ENCODE results near the gene MAEA. TPM values are rescaled to one million over a fixed set of nuclear protein-coding genes. Genes with fewer than 3 reads are reported as not detected.
"Not testable (repeated sequence)": the region's sequence is repeated elsewhere in the genome, so short reads cannot be mapped to it uniquely, and the experiment has no call there.

The MAEA gene
- total RNA-seq, 1 experiment from 2014 or later = 81.1 TPM

DNA sequence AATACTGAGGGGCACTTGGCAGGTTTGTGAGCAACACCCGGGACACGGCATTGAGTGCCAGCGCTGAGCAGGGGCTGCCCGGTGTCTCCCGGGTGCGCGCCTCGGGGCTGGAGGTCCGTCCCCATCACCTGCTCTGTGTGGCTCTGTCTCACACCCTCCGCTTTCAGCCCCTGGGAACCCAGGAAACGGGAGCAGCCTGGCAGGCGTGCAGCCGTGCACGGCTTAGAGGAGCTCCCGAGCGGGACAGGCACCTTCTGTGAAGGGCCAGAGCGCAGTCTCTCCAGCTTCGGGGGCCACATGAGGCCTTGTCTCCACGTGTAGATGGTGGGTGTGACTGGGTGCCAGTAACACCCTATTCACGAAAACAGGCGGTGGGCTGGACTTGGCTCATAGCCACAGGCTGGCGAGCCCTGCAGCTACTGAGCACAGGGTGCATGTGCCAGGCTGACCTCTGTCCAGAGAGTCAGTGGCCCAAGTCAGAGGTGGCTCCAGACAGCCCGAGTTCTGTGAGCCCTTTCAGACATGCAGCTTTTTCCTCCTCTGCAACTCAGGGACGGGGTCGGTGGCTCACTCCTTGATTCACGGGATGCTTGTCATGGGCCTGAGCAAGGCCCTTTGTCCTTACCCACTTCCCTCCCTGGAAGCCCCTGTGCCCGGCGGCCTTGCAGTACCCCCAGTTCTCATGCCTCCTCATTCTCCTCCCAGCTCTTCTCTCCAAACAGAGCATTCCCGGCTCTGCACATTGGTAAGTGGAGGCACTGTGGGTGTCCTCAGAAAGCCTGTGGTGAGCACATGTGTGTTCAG lies 80.8 kb downstream of the MAEA start:
- POLR2A ChIA-PET = no interaction called here
- Histone ChIP-seq H3K4me3 (ENCODE audit: low read depth, low read length) (no peak overlapping the region), H3K4me1 (no peaks in the 10 kb centered on the region), H3K27me3 (replicated peaks; ENCODE audit: control insufficient read depth, insufficient read depth, low read length) (no peaks in the 10 kb centered on the region), H3K9me3 (no peaks in the 10 kb centered on the region), H3K36me3 (ENCODE audit: control insufficient read depth, insufficient read depth, low read length) (no peaks in the 10 kb centered on the region)
- Mint-ChIP-seq H3K4me3 (ENCODE audit: unreplicated experiment) (no peak overlapping the region), H3K4me1 (ENCODE audit: low read depth, unreplicated experiment) (peaks cover 5% of the 10 kb centered on the region), H3K27me3 (ENCODE audit: insufficient read depth, unreplicated experiment) (no peaks in the 10 kb centered on the region), H3K36me3 (ENCODE audit: insufficient read depth, unreplicated experiment) (peaks cover 31% of the 10 kb centered on the region), H3K27ac (ENCODE audit: unreplicated experiment) (no peak overlapping the region), H3K9me3 (ENCODE audit: unreplicated experiment) (no peaks in the 10 kb centered on the region)
- intact Hi-C loops (cut with micrococcal nuclease; ENCODE audit: unreplicated experiment) = no loop called here
- no TSS peak for BruUV-seq (replicated peaks)
- TF ChIP-seq, protein P1, sequence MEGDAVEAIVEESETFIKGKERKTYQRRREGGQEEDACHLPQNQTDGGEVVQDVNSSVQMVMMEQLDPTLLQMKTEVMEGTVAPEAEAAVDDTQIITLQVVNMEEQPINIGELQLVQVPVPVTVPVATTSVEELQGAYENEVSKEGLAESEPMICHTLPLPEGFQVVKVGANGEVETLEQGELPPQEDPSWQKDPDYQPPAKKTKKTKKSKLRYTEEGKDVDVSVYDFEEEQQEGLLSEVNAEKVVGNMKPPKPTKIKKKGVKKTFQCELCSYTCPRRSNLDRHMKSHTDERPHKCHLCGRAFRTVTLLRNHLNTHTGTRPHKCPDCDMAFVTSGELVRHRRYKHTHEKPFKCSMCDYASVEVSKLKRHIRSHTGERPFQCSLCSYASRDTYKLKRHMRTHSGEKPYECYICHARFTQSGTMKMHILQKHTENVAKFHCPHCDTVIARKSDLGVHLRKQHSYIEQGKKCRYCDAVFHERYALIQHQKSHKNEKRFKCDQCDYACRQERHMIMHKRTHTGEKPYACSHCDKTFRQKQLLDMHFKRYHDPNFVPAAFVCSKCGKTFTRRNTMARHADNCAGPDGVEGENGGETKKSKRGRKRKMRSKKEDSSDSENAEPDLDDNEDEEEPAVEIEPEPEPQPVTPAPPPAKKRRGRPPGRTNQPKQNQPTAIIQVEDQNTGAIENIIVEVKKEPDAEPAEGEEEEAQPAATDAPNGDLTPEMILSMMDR (IDR thresholded peaks at IDR 0.05; ENCODE audit: insufficient read depth in 1 of 2, low read depth in 1 of 2, low read length in 1 of 2, severe bottlenecking in 1 of 2, unreplicated experiment in 1 of 2) = no peak
- peak in 1 of 2 experiments; percentile 25 for DNase-seq
- CTCF ChIA-PET = no interaction called here

DNA sequence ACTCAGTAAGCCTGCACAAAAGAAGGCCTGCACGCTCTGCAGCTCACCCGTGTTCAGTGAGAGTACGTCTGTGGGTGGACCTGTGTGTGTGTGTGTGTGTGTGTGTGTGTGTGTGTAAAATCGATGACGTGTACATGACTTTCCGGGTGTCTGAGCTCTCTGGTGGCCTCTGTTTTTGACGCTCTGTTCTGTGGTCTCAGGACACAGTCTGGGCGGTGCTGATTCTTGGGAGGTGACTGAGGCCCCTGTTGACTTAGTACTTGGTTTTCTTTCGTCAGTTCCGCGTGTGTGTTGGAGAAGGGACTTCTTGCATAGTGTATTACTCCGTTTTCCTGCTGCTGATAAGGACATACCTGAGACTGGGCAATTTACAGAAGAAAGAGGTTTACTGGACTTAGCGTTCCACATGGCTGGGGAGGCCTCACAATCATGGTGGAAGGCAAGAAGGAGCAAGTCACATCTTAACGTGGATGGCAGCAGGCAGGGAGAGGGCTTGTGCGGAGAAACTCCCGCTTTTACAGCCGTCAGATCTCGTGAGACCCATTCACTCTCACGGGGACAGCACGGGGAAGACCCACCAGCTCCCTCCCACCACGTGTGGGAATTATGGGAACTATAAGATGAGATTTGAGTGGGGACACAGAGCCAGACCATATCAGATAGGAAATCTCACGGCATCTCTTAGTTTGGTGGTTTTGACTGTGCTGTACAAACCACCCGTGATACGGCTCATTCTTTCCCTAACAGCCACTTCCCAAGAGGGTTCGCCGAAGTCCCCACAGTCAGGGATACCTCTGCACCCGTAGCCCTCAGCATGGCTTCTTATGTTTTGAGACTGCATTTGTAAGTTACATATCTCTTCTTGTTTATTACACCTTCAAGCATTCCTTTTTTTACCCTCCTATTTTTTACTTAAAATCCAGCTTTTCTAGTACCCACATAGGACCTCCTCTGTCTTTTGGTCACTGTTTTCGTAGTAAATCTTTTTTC lies 81.8 kb downstream of the MAEA start:
- Mint-ChIP-seq H3K27ac (ENCODE audit: unreplicated experiment) (no peak overlapping the region), H3K9me3 (ENCODE audit: unreplicated experiment) (no peaks in the 10 kb centered on the region), H3K36me3 (ENCODE audit: insufficient read depth, unreplicated experiment) (peaks cover 24% of the 10 kb centered on the region), H3K4me1 (ENCODE audit: low read depth, unreplicated experiment) (peaks cover 5% of the 10 kb centered on the region), H3K4me3 (ENCODE audit: unreplicated experiment) (no peak overlapping the region), H3K27me3 (ENCODE audit: insufficient read depth, unreplicated experiment) (no peaks in the 10 kb centered on the region)
- TF ChIP-seq, protein P1 (IDR thresholded peaks at IDR 0.05; ENCODE audit: insufficient read depth in 1 of 2, low read depth in 1 of 2, low read length in 1 of 2, severe bottlenecking in 1 of 2, unreplicated experiment in 1 of 2) = no peak
- Histone ChIP-seq H3K4me3 (ENCODE audit: low read depth, low read length) (no peak overlapping the region), H3K9me3 (no peaks in the 10 kb centered on the region), H3K27me3 (replicated peaks; ENCODE audit: control insufficient read depth, insufficient read depth, low read length) (no peaks in the 10 kb centered on the region), H3K36me3 (ENCODE audit: control insufficient read depth, insufficient read depth, low read length) (no peaks in the 10 kb centered on the region), H3K4me1 (no peaks in the 10 kb centered on the region)
- no TSS peak for BruUV-seq (replicated peaks)
- ChIA-PET CTCF (no interaction called here), POLR2A (no interaction called here)
- DNase-seq = no peak
- intact Hi-C loops (cut with micrococcal nuclease; ENCODE audit: unreplicated experiment) = no loop called here

DNA sequence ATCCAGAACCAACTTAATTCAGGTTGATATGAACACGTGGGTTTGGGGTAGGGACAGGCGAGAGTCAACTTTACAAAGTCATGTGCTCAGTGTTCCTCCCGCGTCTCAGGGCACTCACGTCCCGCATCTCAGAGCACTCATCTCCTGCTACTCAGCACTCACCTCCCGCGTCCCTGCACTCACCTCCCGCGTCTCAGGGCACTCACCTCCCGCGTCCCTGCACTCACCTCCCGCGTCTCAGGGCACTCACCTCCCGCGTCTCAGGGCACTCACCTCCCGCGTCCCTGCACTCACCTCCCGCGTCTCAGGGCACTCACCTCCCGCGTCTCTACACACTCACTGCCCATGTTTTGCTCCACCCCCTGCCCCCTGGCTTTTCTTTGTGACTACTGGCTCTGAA lies 82.9 kb downstream of the MAEA start:
- peaks cover 24% of the 10 kb centered on the region for H3K36me3 Mint-ChIP-seq (ENCODE audit: insufficient read depth, unreplicated experiment)
- H3K9me3 ChIP-seq; H3K27me3 ChIP-seq (replicated peaks; ENCODE audit: control insufficient read depth, insufficient read depth, low read length); H3K27me3 Mint-ChIP-seq (ENCODE audit: insufficient read depth, unreplicated experiment); BruUV-seq (replicated peaks); H3K4me3 Mint-ChIP-seq (ENCODE audit: unreplicated experiment); H3K4me3 ChIP-seq (ENCODE audit: low read depth, low read length); H3K27ac Mint-ChIP-seq (ENCODE audit: unreplicated experiment); POLR2A ChIA-PET; H3K4me1 Mint-ChIP-seq (ENCODE audit: low read depth, unreplicated experiment); intact Hi-C loops (cut with micrococcal nuclease; ENCODE audit: unreplicated experiment); H3K9me3 Mint-ChIP-seq (ENCODE audit: unreplicated experiment); H3K4me1 ChIP-seq; DNase-seq; CTCF ChIA-PET; H3K36me3 ChIP-seq (ENCODE audit: control insufficient read depth, insufficient read depth, low read length): not testable (repeated sequence)
